ENCODE measurements around the gene PAK6.

PAK6 gene

GRCh38 chr15:40282869-40283614 is 44.2 kb downstream of the PAK6 start, which contains the start of gene ANKRD63:
Gene ANKRD63, minus strand, starts transcription at chr15:40283064. Its CDS starts 478 bp downstream, at chr15:40282586.
- in situ Hi-C loops (cut with MboI; ENCODE audit: low pct_unique_long_range_greater_than_20kb, low sequenced_read_pairs, unreplicated experiment), result no loop called here
- peak; percentile 80 for DNase-seq (ENCODE audit: low spot score)
- TF ChIP-seq CTCF (IDR thresholded peaks at IDR 0.05; ENCODE audit: extremely low read depth, insufficient read depth, missing control alignments), result no peak

- no peak for DNase-seq (ENCODE audit: low spot score)
- in situ Hi-C loops (cut with MboI; ENCODE audit: low pct_unique_long_range_greater_than_20kb, low sequenced_read_pairs, unreplicated experiment), result no loop called here
- no peak for TF ChIP-seq CTCF (IDR thresholded peaks at IDR 0.05; ENCODE audit: extremely low read depth, insufficient read depth, missing control alignments)
Measured at GRCh38 chr15:40283615-40284300, 44.9 kb downstream of the PAK6 start.

- TF ChIP-seq CTCF (IDR thresholded peaks at IDR 0.05; ENCODE audit: extremely low read depth, insufficient read depth, missing control alignments), result no peak
- DNase-seq (ENCODE audit: low spot score), result no peak
- in situ Hi-C loops (cut with MboI; ENCODE audit: low pct_unique_long_range_greater_than_20kb, low sequenced_read_pairs, unreplicated experiment), result no loop called here
Measured at GRCh38 chr15:40285151-40285550, 46.3 kb downstream of the PAK6 start.

GRCh38 chr15:40285554-40286011 is 46.7 kb downstream of the PAK6 start:
- in situ Hi-C loops (cut with MboI; ENCODE audit: low pct_unique_long_range_greater_than_20kb, low sequenced_read_pairs, unreplicated experiment), result no loop called here
- DNase-seq (ENCODE audit: low spot score), result no peak
- TF ChIP-seq CTCF (IDR thresholded peaks at IDR 0.05; ENCODE audit: extremely low read depth, insufficient read depth, missing control alignments), result no peak

- DNase-seq (ENCODE audit: low spot score), result no peak
- in situ Hi-C loops (cut with MboI; ENCODE audit: low pct_unique_long_range_greater_than_20kb, low sequenced_read_pairs, unreplicated experiment), result no loop called here
- no peak for TF ChIP-seq CTCF (IDR thresholded peaks at IDR 0.05; ENCODE audit: extremely low read depth, insufficient read depth, missing control alignments)
Measured at GRCh38 chr15:40286061-40286532, 47.2 kb downstream of the PAK6 start.

GRCh38 chr15:40286794-40287193 is 47.9 kb downstream of the PAK6 start:
- no peak for DNase-seq (ENCODE audit: low spot score)
- in situ Hi-C loops (cut with MboI; ENCODE audit: low pct_unique_long_range_greater_than_20kb, low sequenced_read_pairs, unreplicated experiment), result no loop called here
- TF ChIP-seq CTCF (IDR thresholded peaks at IDR 0.05; ENCODE audit: extremely low read depth, insufficient read depth, missing control alignments), result no peak
